ENCODE data around the gene C8G. TPM values are rescaled to one million over a fixed set of nuclear protein-coding genes. Genes with fewer than 3 reads are reported as not detected.

The C8G gene
- total and polyA plus RNA-seq, 2 of the 4 experiments (the other 2 are of a cell fraction), result 0.80 TPM; not detected in 1

DNA sequence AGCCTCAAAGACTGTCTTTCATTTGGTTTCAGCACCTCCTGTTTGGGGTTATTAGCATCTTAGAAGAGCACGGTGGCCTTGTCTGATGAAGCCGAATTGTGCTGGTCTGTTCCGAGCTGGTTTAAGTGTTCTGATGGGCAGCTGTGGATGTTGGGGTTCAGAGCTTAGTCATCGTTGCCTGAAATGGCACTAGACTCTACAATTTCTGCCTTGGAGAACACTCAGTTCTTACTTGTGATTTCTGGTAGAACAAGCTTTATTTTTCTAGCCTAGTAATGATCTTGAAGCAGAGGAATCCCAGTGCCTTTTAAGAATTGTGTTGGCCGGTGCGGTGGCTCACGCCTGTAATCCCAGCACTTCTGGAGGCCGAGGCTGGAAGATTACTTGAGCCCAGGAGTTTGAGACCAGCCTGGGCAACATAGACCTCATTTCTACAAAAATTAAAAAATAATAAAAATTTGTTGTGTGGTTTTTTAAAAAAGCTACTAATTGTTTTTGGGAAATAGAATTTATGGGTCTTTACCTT is 8.3 kb upstream of the C8G start:
- Histone ChIP-seq H3K14ac (replicated peaks; ENCODE audit: low read depth, low read length) (no peak overlapping the region), H2AFZ (replicated peaks; ENCODE audit: low read length, poor library complexity) (no peak overlapping the region), H3K9ac (ENCODE audit: low read depth, low read length) (no peak overlapping the region), H2AK5ac (ENCODE audit: low read depth, low read length) (no peak overlapping the region), H3K23ac (ENCODE audit: low read depth, low read length) (no peak overlapping the region), H4K5ac (ENCODE audit: low read depth, low read length) (no peak overlapping the region), H2BK120ac (ENCODE audit: low read depth, low read length) (no peak overlapping the region), H2BK15ac (ENCODE audit: low read depth, low read length) (no peak overlapping the region), H3K27me3 (ENCODE audit: control insufficient read depth, insufficient read depth, low read length) (no peaks in the 10 kb centered on the region), H3K4me1 (ENCODE audit: control insufficient read depth, insufficient read depth, low read length) (no peaks in the 10 kb centered on the region), H4K91ac (ENCODE audit: insufficient read depth, low read depth, low read length) (no peak overlapping the region), H3K9me3 (ENCODE audit: control insufficient read depth, insufficient read depth, low read length) (no peaks in the 10 kb centered on the region), H2BK20ac (ENCODE audit: low read depth, low read length) (no peak overlapping the region), H3K56ac (ENCODE audit: extremely low read depth, insufficient read depth, low read length) (no peak overlapping the region), H2AK9ac (replicated peaks; ENCODE audit: low read depth, low read length, poor library complexity) (no peak overlapping the region), H3K18ac (ENCODE audit: low read depth, low read length) (no peak overlapping the region), H3K4me3 (ENCODE audit: insufficient read depth, low read depth, low read length) (no peak overlapping the region), H4K20me1 (ENCODE audit: insufficient read depth, low read length) (peaks cover 8% of the 10 kb centered on the region), H3K4ac (ENCODE audit: low read depth, low read length) (no peak overlapping the region), H3K79me1 (ENCODE audit: low read depth in 1 of 2, low read length in 2 of 2) (peaks cover 13 to 36% of the 10 kb centered on the region in 2 experiments; a peak in 3 of 4 replicates), H3K27ac (ENCODE audit: insufficient read depth, low read length) (no peak overlapping the region), H2BK5ac (ENCODE audit: low read depth, low read length, poor library complexity, severe bottlenecking) (no peak overlapping the region), H3K36me3 (ENCODE audit: control insufficient read depth, insufficient read depth, low read length) (peaks cover 35% of the 10 kb centered on the region), H3K9me1 (ENCODE audit: insufficient read depth, low read length) (peaks cover 4% of the 10 kb centered on the region; the same call in 1 of the 2 replicates), H3K4me2 (ENCODE audit: low read depth, low read length) (no peak overlapping the region), H4K8ac (ENCODE audit: low read depth in 2 of 2, low read length in 2 of 2) (no peak overlapping the region)
- in situ Hi-C loops (cut with MboI; ENCODE audit: low sequenced_read_pairs) (no loop called here), intact Hi-C loops (cut with micrococcal nuclease) (no loop called here), dilution Hi-C loops (cut with HindIII; ENCODE audit: low sequenced_read_pairs, unreplicated experiment) (no loop called here)
- ATAC-seq (ENCODE audit: low read depth) (no peak), DNase-seq (no peak)
- no peak for TF ChIP-seq CHD1 (IDR thresholded peaks at IDR 0.05; ENCODE audit: low read depth, low read length)
- TF ChIP-seq MAFK (IDR thresholded peaks at IDR 0.05; ENCODE audit: low read depth, low read length), result no peak
- no peak for TF ChIP-seq SMC3 (IDR thresholded peaks at IDR 0.05; ENCODE audit: low read depth, low read length)
- TF ChIP-seq NFE2L2 (IDR thresholded peaks at IDR 0.05; ENCODE audit: low read depth, low read length), result no peak
- TF ChIP-seq BHLHE40 (IDR thresholded peaks at IDR 0.05; ENCODE audit: low read depth, low read length), result no peak
- TF ChIP-seq RCOR1 (IDR thresholded peaks at IDR 0.05; ENCODE audit: insufficient replicate concordance, low read length), result no peak
- TF ChIP-seq, protein P1, sequence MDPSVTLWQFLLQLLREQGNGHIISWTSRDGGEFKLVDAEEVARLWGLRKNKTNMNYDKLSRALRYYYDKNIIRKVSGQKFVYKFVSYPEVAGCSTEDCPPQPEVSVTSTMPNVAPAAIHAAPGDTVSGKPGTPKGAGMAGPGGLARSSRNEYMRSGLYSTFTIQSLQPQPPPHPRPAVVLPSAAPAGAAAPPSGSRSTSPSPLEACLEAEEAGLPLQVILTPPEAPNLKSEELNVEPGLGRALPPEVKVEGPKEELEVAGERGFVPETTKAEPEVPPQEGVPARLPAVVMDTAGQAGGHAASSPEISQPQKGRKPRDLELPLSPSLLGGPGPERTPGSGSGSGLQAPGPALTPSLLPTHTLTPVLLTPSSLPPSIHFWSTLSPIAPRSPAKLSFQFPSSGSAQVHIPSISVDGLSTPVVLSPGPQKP (IDR thresholded peaks at IDR 0.05; ENCODE audit: borderline replicate concordance, low read depth, low read length), result no peak
- no peak for TF ChIP-seq POLR2A (IDR thresholded peaks at IDR 0.05; ENCODE audit: low read depth, low read length)
- no peak for TF ChIP-seq MAZ (IDR thresholded peaks at IDR 0.05; ENCODE audit: borderline replicate concordance, low read depth, low read length)
- TF ChIP-seq, protein P2, sequence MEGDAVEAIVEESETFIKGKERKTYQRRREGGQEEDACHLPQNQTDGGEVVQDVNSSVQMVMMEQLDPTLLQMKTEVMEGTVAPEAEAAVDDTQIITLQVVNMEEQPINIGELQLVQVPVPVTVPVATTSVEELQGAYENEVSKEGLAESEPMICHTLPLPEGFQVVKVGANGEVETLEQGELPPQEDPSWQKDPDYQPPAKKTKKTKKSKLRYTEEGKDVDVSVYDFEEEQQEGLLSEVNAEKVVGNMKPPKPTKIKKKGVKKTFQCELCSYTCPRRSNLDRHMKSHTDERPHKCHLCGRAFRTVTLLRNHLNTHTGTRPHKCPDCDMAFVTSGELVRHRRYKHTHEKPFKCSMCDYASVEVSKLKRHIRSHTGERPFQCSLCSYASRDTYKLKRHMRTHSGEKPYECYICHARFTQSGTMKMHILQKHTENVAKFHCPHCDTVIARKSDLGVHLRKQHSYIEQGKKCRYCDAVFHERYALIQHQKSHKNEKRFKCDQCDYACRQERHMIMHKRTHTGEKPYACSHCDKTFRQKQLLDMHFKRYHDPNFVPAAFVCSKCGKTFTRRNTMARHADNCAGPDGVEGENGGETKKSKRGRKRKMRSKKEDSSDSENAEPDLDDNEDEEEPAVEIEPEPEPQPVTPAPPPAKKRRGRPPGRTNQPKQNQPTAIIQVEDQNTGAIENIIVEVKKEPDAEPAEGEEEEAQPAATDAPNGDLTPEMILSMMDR (conservative IDR thresholded peaks at IDR 0.05; ENCODE audit: low read depth, low read length), result no peak
- ChIA-PET CTCF (interaction anchor here (1.4 kb wide), 1 partner anchor 11 kb away, joined by 5 read pairs; no protein-coding TSS in a partner anchor), POLR2A (ENCODE audit: unreplicated experiment) (no interaction called here)
- 100% methylated on average over 2 of the region's 8 CpGs; no CpG with 5 or more reads in 1 of the 2 experiments for WGBS, 2 experiments (ENCODE audit: extremely low coverage in 2 of 2, insufficient read length in 1 of 2)
- no TSS peak for BruUV-seq (replicated peaks)

All from IMR-90 (cell line).